Trophoblast cell (in vitro differentiated cells and primary cell): ENCODE data around the gene PAPPA.

Experiments
- DNase-seq, 2 donors: peaks; one replicate each; pipeline ENCODE4 v3.0.0-alpha.2; 2016
- H2AFZ ChIP-seq: 2 replicates; pipeline ENCODE4 v1.6.1; 2013; ENCODE audit warnings: low read length, moderate library complexity, mild to moderate bottlenecking; ENCODE audit not compliant: insufficient read depth, poor library complexity
- H2AK5ac ChIP-seq: 2 replicates; pipeline ENCODE4 v1.6.1; 2013; ENCODE audit warnings: mild to moderate bottlenecking, low read length
- H2BK120ac ChIP-seq: 2 replicates; pipeline ENCODE4 v1.6.1; 2013; ENCODE audit warnings: low read length, mild to moderate bottlenecking, moderate library complexity; ENCODE audit not compliant: insufficient read depth, poor library complexity
- H2BK12ac ChIP-seq: 2 replicates; pipeline ENCODE4 v1.6.1; 2013; ENCODE audit warnings: mild to moderate bottlenecking, low read length, moderate library complexity
- H2BK5ac ChIP-seq: 2 replicates; pipeline ENCODE4 v1.6.1; 2013; ENCODE audit warnings: low read length, low read depth, moderate library complexity, mild to moderate bottlenecking; ENCODE audit not compliant: poor library complexity
- H3K14ac ChIP-seq: 2 replicates; pipeline ENCODE4 v1.6.1; 2013; ENCODE audit warnings: mild to moderate bottlenecking, low read length
- H3K18ac ChIP-seq: 2 replicates; pipeline ENCODE4 v1.6.1; 2013; ENCODE audit warnings: mild to moderate bottlenecking, low read length
- H3K23ac ChIP-seq: 2 replicates; pipeline ENCODE4 v1.6.1; 2013; ENCODE audit warnings: low read length
- H3K27ac ChIP-seq: 2 replicates; pipeline ENCODE4 v1.5.1; 2013; ENCODE audit warnings: low read depth, mild to moderate bottlenecking, inconsistent platforms, low read length, moderate library complexity
- H3K27me3 ChIP-seq: 2 replicates; pipeline ENCODE4 v1.6.1; 2013; ENCODE audit warnings: inconsistent platforms, mild to moderate bottlenecking, low read length, moderate library complexity; ENCODE audit not compliant: insufficient read depth
- H3K36me3 ChIP-seq, 2 experiments: 1 replicate in 1 of 2; 2 replicates in 1 of 2; pipeline ENCODE4 v1.6.1; 2013; ENCODE audit warnings: low read length in 2 of 2, mild to moderate bottlenecking in 2 of 2, moderate library complexity in 1 of 2; ENCODE audit not compliant: insufficient read depth in 2 of 2, control insufficient read depth in 1 of 2
- H3K4ac ChIP-seq: 2 replicates; pipeline ENCODE4 v1.6.1; 2013; ENCODE audit warnings: low read depth, mild to moderate bottlenecking, low read length, moderate library complexity
- H3K4me1 ChIP-seq, 2 experiments: 1 replicate in 1 of 2; 2 replicates in 1 of 2; pipeline ENCODE4 v1.6.1; 2013; ENCODE audit warnings: low read length in 2 of 2, mild to moderate bottlenecking in 2 of 2, moderate library complexity in 1 of 2; ENCODE audit not compliant: insufficient read depth in 2 of 2, control insufficient read depth in 1 of 2
- H3K4me2 ChIP-seq: 2 replicates; pipeline ENCODE4 v1.6.1; 2013; ENCODE audit warnings: inconsistent platforms, mild to moderate bottlenecking, low read length, moderate library complexity
- H3K4me3 ChIP-seq: 2 replicates; pipeline ENCODE4 v1.5.1; 2013; ENCODE audit warnings: mild to moderate bottlenecking, low read depth, low read length, inconsistent platforms
- H3K79me1 ChIP-seq: one replicate; pipeline ENCODE4 v1.6.1; 2013; ENCODE audit warnings: low read length
- H3K79me2 ChIP-seq: 2 replicates; pipeline ENCODE4 v1.6.1; 2013; ENCODE audit warnings: low read length, mild to moderate bottlenecking; ENCODE audit not compliant: control insufficient read depth, insufficient read depth, poor library complexity
- H3K9ac ChIP-seq: 2 replicates; pipeline ENCODE4 v1.6.1; 2013; ENCODE audit warnings: mild to moderate bottlenecking, low read length
- H3K9me3 ChIP-seq: 2 replicates; pipeline ENCODE4 v1.6.1; 2013; ENCODE audit warnings: low read depth, mild to moderate bottlenecking, control low read depth, inconsistent platforms, low read length; ENCODE audit not compliant: insufficient read depth
- H4K12ac ChIP-seq: 2 replicates; pipeline ENCODE4 v1.6.1; 2013; ENCODE audit warnings: low read depth, mild to moderate bottlenecking, low read length, moderate library complexity
- H4K8ac ChIP-seq: 2 replicates; pipeline ENCODE4 v1.6.1; 2013; ENCODE audit warnings: low read depth, mild to moderate bottlenecking, low read length, moderate library complexity
- H4K91ac ChIP-seq: one replicate; pipeline ENCODE4 v1.6.1; 2013; ENCODE audit warnings: low read depth, mild to moderate bottlenecking, low read length, moderate library complexity
- WGBS: extraction: QIAGEN DNeasy Blood & Tissue Kit; methylation state at CpG from one replicate; pipeline ENCODE4 v1.1.7; 2013; ENCODE audit warnings: missing lambda C conversion rate; ENCODE audit not compliant: insufficient read length, insufficient coverage; ENCODE audit errors: extremely low coverage; 5-methylcytosine and 5-hydroxymethylcytosine counted together

Gene PAPPA

GRCh38 chr9:116329470-116329869 is 175.9 kb downstream of the PAPPA start:
- WGBS: no CpG with 5 or more reads among the region's 4 CpGs
- H3K79me2 ChIP-seq: no peaks in the 10 kb centered on the region
- H3K4me3 ChIP-seq: no peak overlapping the region
- H4K8ac ChIP-seq: no peak overlapping the region
- no peak overlapping the region for H3K4ac ChIP-seq
- no peak overlapping the region for H2BK12ac ChIP-seq
- DNase-seq: no peak
- no peak overlapping the region for H2BK5ac ChIP-seq
- H2AK5ac ChIP-seq: no peak overlapping the region
- no peak overlapping the region for H3K18ac ChIP-seq
- no peak overlapping the region for H3K9ac ChIP-seq
- no peaks in the 10 kb centered on the region for H3K27me3 ChIP-seq
- peaks cover 6 to 10% of the 10 kb centered on the region in 2 experiments for H3K4me1 ChIP-seq
- H2AFZ ChIP-seq: no peak overlapping the region
- no peak overlapping the region for H4K91ac ChIP-seq
- H3K23ac ChIP-seq: no peak overlapping the region
- H3K79me1 ChIP-seq: no peaks in the 10 kb centered on the region
- no peak overlapping the region for H3K14ac ChIP-seq
- no peak overlapping the region for H4K12ac ChIP-seq
- H2BK120ac ChIP-seq: no peak overlapping the region
- peaks cover 0 to 2% of the 10 kb centered on the region in 2 experiments for H3K36me3 ChIP-seq
- no peak overlapping the region for H3K27ac ChIP-seq
- H3K9me3 ChIP-seq: no peaks in the 10 kb centered on the region
- H3K4me2 ChIP-seq: no peak overlapping the region

GRCh38 chr9:116331241-116331640 is 177.7 kb downstream of the PAPPA start:
- Histone ChIP-seq H2BK120ac (no peak overlapping the region), H3K27ac (no peak overlapping the region), H4K12ac (no peak overlapping the region), H3K4me2 (no peak overlapping the region), H3K4ac (no peak overlapping the region), H3K36me3 (peaks cover 0 to 2% of the 10 kb centered on the region in 2 experiments), H4K8ac (no peak overlapping the region), H3K79me2 (no peaks in the 10 kb centered on the region), H3K79me1 (no peaks in the 10 kb centered on the region), H2BK5ac (no peak overlapping the region), H3K18ac (no peak overlapping the region), H3K9ac (no peak overlapping the region), H3K14ac (no peak overlapping the region), H2BK12ac (no peak overlapping the region), H2AFZ (no peak overlapping the region), H3K23ac (no peak overlapping the region), H4K91ac (no peak overlapping the region), H3K9me3 (no peaks in the 10 kb centered on the region), H3K4me3 (no peak overlapping the region), H2AK5ac (no peak overlapping the region), H3K4me1 (peaks cover 6 to 10% of the 10 kb centered on the region in 2 experiments), H3K27me3 (no peaks in the 10 kb centered on the region)
- no CpG with 5 or more reads among the region's 3 CpGs for WGBS
- no peak for DNase-seq

GRCh38 chr9:116332090-116332489 is 178.5 kb downstream of the PAPPA start:
- Histone ChIP-seq H3K79me2 (no peaks in the 10 kb centered on the region), H4K8ac (no peak overlapping the region), H3K9me3 (no peaks in the 10 kb centered on the region), H2AK5ac (no peak overlapping the region), H3K4ac (no peak overlapping the region), H3K9ac (no peak overlapping the region), H2AFZ (no peak overlapping the region), H3K4me2 (no peak overlapping the region), H2BK5ac (no peak overlapping the region), H3K14ac (no peak overlapping the region), H4K12ac (no peak overlapping the region), H3K36me3 (peaks cover 0 to 2% of the 10 kb centered on the region in 2 experiments), H3K27me3 (no peaks in the 10 kb centered on the region), H3K18ac (no peak overlapping the region), H2BK12ac (no peak overlapping the region), H4K91ac (no peak overlapping the region), H3K79me1 (no peaks in the 10 kb centered on the region), H3K23ac (no peak overlapping the region), H2BK120ac (no peak overlapping the region), H3K27ac (no peak overlapping the region), H3K4me3 (no peak overlapping the region), H3K4me1 (peaks cover 6 to 10% of the 10 kb centered on the region in 2 experiments)
- no CpG with 5 or more reads among the region's 6 CpGs for WGBS
- no peak for DNase-seq

GRCh38 chr9:116333254-116333653 is 179.7 kb downstream of the PAPPA start:
- Histone ChIP-seq H3K79me2 (no peaks in the 10 kb centered on the region), H3K18ac (no peak overlapping the region), H4K91ac (no peak overlapping the region), H3K36me3 (peaks cover 0 to 2% of the 10 kb centered on the region in 2 experiments), H3K9me3 (no peaks in the 10 kb centered on the region), H3K79me1 (no peaks in the 10 kb centered on the region), H2BK12ac (no peak overlapping the region), H3K23ac (no peak overlapping the region), H3K9ac (no peak overlapping the region), H3K27me3 (no peaks in the 10 kb centered on the region), H3K4me2 (no peak overlapping the region), H3K4me1 (peaks cover 6 to 9% of the 10 kb centered on the region in 2 experiments), H2BK120ac (no peak overlapping the region), H4K8ac (no peak overlapping the region), H3K4ac (no peak overlapping the region), H2BK5ac (no peak overlapping the region), H3K14ac (no peak overlapping the region), H4K12ac (no peak overlapping the region), H2AK5ac (no peak overlapping the region), H3K27ac (no peak overlapping the region), H2AFZ (no peak overlapping the region), H3K4me3 (no peak overlapping the region)
- peak in 1 of 2 donors; percentile 61 for DNase-seq
- WGBS: no CpG with 5 or more reads among the region's 3 CpGs
